HepG2 (cell line): Measurements from ENCODE around the gene CTNNA2. TPM values are rescaled to one million over a fixed set of nuclear protein-coding genes. Genes with fewer than 3 reads are reported as not detected.

Experiments used
- ATAC-seq: fragments of 200-7000 bp; cut with Tn5 transposase; 3 replicates; pipeline ENCODE4 v1.9.1; 2020; ENCODE audit warnings: mild to moderate bottlenecking, moderate library complexity
- BruUV-seq: library from RNA; stranded (reverse); fragments of 400-500 nt; replicated peaks from 2 replicates; lab custom pipeline; 2021; lab: Mats Ljungman, UMichigan
- CTCF ChIA-PET: fragments of 300-600 bp; formaldehyde crosslinking; extraction: SDS; loops from one replicate; lab custom pipeline; 2021; ENCODE audit warnings: low total read pairs, inconsistent platforms, low intra/inter-chr PET ratio; lab: Yijun Ruan, JAX
- POLR2A ChIA-PET: fragments of 350-600 bp; sonication (Branson Sonifier 250); formaldehyde crosslinking; loops from one replicate; lab custom pipeline; 2020; ENCODE audit warnings: antibody characterized with exemption, inconsistent platforms; lab: Yijun Ruan, JAX
- DNase-seq: peaks from one replicate; pipeline ENCODE4 v3.0.0-alpha.2; 2015; ENCODE audit warnings: low spot score
- FAIRE-seq: peaks from 3 replicates; lab custom pipeline; 2011; peaks lifted over from hg19 to GRCh38; lab: Jason Lieb, UNC
- H2AFZ ChIP-seq: one replicate; pipeline ENCODE4 v1.6.1; 2011; ENCODE audit warnings: low read length, inconsistent platforms
- H3K27ac ChIP-seq: fragments of 300-600 bp; 3 replicates; pipeline ENCODE4 v1.8.0; 2011; ENCODE audit warnings: mixed run types, mild to moderate bottlenecking, mixed read lengths, low read length, inconsistent platforms; ENCODE audit not compliant: insufficient read depth; ENCODE audit errors: extremely low read length
- H3K27me3 ChIP-seq, 2 experiments: fragments of 200-600 bp in 1 of 2; 2 replicates in 1 of 2; 3 replicates in 1 of 2; pipeline versions ENCODE4 v1.6.0 to v1.8.0; 2011; ENCODE audit warnings: low read length in 2 of 2, mild to moderate bottlenecking in 2 of 2, moderate library complexity in 2 of 2, inconsistent platforms in 1 of 2; ENCODE audit not compliant: insufficient read depth in 2 of 2, control insufficient read depth in 1 of 2
- H3K36me3 ChIP-seq, 2 experiments: fragments of 200-600 bp in 1 of 2; replicated peaks in 1 of 2; 2 replicates in 1 of 2; 3 replicates in 1 of 2; pipeline versions ENCODE4 v1.5.1 to v1.8.0; 2011; ENCODE audit warnings: low read length in 2 of 2, inconsistent platforms in 1 of 2; ENCODE audit not compliant: insufficient read depth in 2 of 2, control insufficient read depth in 1 of 2
- H3K4me1 ChIP-seq: 2 replicates; pipeline ENCODE4 v1.5.1; 2012; ENCODE audit warnings: low read length, inconsistent platforms; ENCODE audit not compliant: insufficient read depth
- H3K4me2 ChIP-seq: 2 replicates; pipeline ENCODE4 v1.6.0; 2011; ENCODE audit warnings: low read depth, low read length, inconsistent platforms
- H3K4me3 ChIP-seq, 3 experiments: fragments of 200-600 bp in 1 of 3; sonication (generic), shearing (Covaris generic) in 1 of 3; replicated peaks in 1 of 3; 2 replicates each; pipeline ENCODE4 v1.5.1; 2011 to 2016; ENCODE audit warnings: low read length in 3 of 3, inconsistent platforms in 2 of 3, low read depth in 2 of 3, mild to moderate bottlenecking in 2 of 3, control low read depth in 1 of 3, mixed read lengths in 1 of 3; ENCODE audit not compliant: insufficient read depth in 1 of 3
- H3K79me2 ChIP-seq: one replicate; pipeline ENCODE4 v1.6.1; 2011; ENCODE audit warnings: low read length, inconsistent platforms; ENCODE audit not compliant: insufficient read depth
- H3K9ac ChIP-seq: 2 replicates; pipeline ENCODE4 v1.6.0; 2011; ENCODE audit warnings: mild to moderate bottlenecking, low read depth, low read length, inconsistent platforms; ENCODE audit not compliant: insufficient read depth
- H3K9me3 ChIP-seq: 2 replicates; pipeline ENCODE4 v1.5.1; 2012; ENCODE audit warnings: mild to moderate bottlenecking, low read length
- H4K20me1 ChIP-seq: 2 replicates; pipeline ENCODE4 v1.6.0; 2011; ENCODE audit warnings: inconsistent platforms, mild to moderate bottlenecking, low read length, moderate library complexity; ENCODE audit not compliant: insufficient read depth
- BRCA1 ChIP-seq: sonication (generic); formaldehyde crosslinking; IDR thresholded peaks from 2 replicates; pipeline ENCODE4 v1.4.0; 2020; ENCODE audit warnings: missing genetic modification reagents
- EP300 ChIP-seq, 3 experiments: sonication (generic) in 1 of 3; formaldehyde crosslinking in 1 of 3; IDR thresholded peaks; 2 replicates each; pipeline versions ENCODE4 v1.5.1 to v1.6.1; 2011 to 2020; ENCODE audit warnings: low read depth in 2 of 3, low read length in 2 of 3, borderline replicate concordance in 1 of 3, improper control_type of control experiment in 1 of 3, mild to moderate bottlenecking in 1 of 3, missing genetic modification reagents in 1 of 3, moderate library complexity in 1 of 3
- NFYC ChIP-seq: IDR thresholded peaks from 2 replicates; pipeline ENCODE4 v1.6.1; 2016; ENCODE audit warnings: missing genetic modification reagents, missing compliant biosample characterization
- REPIN1 ChIP-seq: sonication (generic); formaldehyde crosslinking; IDR thresholded peaks from 2 replicates; pipeline ENCODE4 v1.8.0; 2022; ENCODE audit warnings: missing genetic modification reagents, low read depth, mild to moderate bottlenecking, borderline replicate concordance
- ZMYM4 ChIP-seq: sonication (generic); formaldehyde crosslinking; IDR thresholded peaks from 2 replicates; pipeline ENCODE4 v1.8.1; 2023; ENCODE audit warnings: mild to moderate bottlenecking, missing genetic modification reagents
- ZNF124 ChIP-seq: sonication (generic); formaldehyde crosslinking; IDR thresholded peaks from 2 replicates; pipeline ENCODE4 v1.4.0; 2020; ENCODE audit warnings: missing genetic modification reagents
- ZNF224 ChIP-seq: sonication (generic); formaldehyde crosslinking; IDR thresholded peaks from 2 replicates; pipeline ENCODE4 v1.5.0; 2020; ENCODE audit warnings: mild to moderate bottlenecking, missing genetic modification reagents
- in situ Hi-C: cut with HindIII; loops from 2 replicates; pipeline ENCODE4 v1.10.0; 2017; ENCODE audit warnings: low pct_unique_long_range_greater_than_20kb; ENCODE audit not compliant: extremely low pct_ligation_motif_present
- intact Hi-C: fragments of 100-400 bp; cut with micrococcal nuclease; formaldehyde crosslinking; loops from one replicate; pipeline ENCODE4 v1.10.0; 2022; ENCODE audit not compliant: unreplicated experiment
- polyA plus RNA-seq, 8 experiments: library from polyadenylated mRNA; depleted of rRNA in 3 of 8; stranded (reverse) in 7 of 8; unstranded in 1 of 8; fragments of >200 nt; fragmentation: Illumina TruSeq in 4 of 8; extraction: Trizol in 4 of 8; gene quantifications; 2 replicates each; pipeline versions ENCODE4 v1.2.1 to v1.2.3, GENCODE V29; 2011 to 2016; ENCODE audit warnings: low read depth in 4 of 8, missing spikeins in 1 of 8, mixed read lengths in 1 of 8; ENCODE audit not compliant: insufficient read depth in 1 of 8
- total RNA-seq, 5 experiments: library from RNA; depleted of rRNA; stranded (reverse); fragments of >200 nt; fragmentation: Illumina TruSeq; extraction: Trizol; gene quantifications; 2 replicates each; pipeline ENCODE4 v1.2.3, GENCODE V29; 2016; ENCODE audit warnings: low read depth in 1 of 5
- TF ChIP-seq, protein P1 (sequence below): sonication (generic); formaldehyde crosslinking; IDR thresholded peaks from 2 replicates; pipeline ENCODE4 v1.4.0; 2020; ENCODE audit warnings: mild to moderate bottlenecking, missing genetic modification reagents
- TF ChIP-seq, protein P2 (sequence below): sonication (generic); formaldehyde crosslinking; IDR thresholded peaks from 2 replicates; pipeline ENCODE4 v1.9.0; 2021; ENCODE audit warnings: missing genetic modification reagents, mild to moderate bottlenecking, borderline replicate concordance

Gene CTNNA2
- total and polyA plus RNA-seq, 2 of the 13 experiments (the other 11 are each of a cell fraction or from before 2014, with no cell fraction given), result not detected

GRCh38 chr2:80642465-80642864 lies 1129.6 kb downstream of the CTNNA2 start (continued):
- TF ChIP-seq ZMYM4 (CRISPR knock-in tag) (no peak), REPIN1 (CRISPR knock-in tag) (no peak), NFYC (CRISPR knock-in tag) (no peak), ZNF224 (CRISPR knock-in tag) (no peak), EP300 (IDR thresholded peaks at IDR 0.05; ENCODE audit: low read depth in 2 of 2, low read length in 2 of 2) (no peak), EP300 (CRISPR knock-in tag; IDR thresholded peaks at IDR 0.05; ENCODE audit: borderline replicate concordance) (no peak), ZNF124 (CRISPR knock-in tag) (no peak)
- TF ChIP-seq, protein P1, sequence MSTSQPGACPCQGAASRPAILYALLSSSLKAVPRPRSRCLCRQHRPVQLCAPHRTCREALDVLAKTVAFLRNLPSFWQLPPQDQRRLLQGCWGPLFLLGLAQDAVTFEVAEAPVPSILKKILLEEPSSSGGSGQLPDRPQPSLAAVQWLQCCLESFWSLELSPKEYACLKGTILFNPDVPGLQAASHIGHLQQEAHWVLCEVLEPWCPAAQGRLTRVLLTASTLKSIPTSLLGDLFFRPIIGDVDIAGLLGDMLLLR (CRISPR knock-in tag), result no peak

DNA sequence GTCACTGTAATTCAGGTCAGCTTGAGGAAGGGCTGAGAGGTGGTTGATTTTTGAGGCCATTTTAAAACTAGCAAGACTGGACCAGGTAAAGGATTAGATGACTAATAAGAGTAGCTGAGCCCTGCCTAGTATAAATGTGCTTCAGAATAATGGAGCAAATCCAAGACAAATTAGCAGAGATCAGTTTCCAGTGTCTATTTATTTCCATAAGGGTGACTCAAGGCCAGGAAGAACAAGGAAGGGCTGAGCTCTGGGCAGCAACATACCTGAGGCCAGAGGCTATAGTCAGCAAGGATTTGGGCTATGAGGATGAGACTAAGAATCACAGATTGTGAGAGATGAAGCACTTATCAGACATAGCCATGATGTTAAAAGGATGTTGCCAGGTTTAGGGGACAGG lies 1130.7 kb downstream of the CTNNA2 start:
- H4K20me1 ChIP-seq, result no peaks in the 10 kb centered on the region
- CTCF ChIA-PET, result no interaction called here
- intact Hi-C loops, result no loop called here
- no peaks in the 10 kb centered on the region for H3K27me3 ChIP-seq
- BruUV-seq, result no TSS peak
- TF ChIP-seq, protein P2, sequence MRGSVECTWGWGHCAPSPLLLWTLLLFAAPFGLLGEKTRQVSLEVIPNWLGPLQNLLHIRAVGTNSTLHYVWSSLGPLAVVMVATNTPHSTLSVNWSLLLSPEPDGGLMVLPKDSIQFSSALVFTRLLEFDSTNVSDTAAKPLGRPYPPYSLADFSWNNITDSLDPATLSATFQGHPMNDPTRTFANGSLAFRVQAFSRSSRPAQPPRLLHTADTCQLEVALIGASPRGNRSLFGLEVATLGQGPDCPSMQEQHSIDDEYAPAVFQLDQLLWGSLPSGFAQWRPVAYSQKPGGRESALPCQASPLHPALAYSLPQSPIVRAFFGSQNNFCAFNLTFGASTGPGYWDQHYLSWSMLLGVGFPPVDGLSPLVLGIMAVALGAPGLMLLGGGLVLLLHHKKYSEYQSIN, result no peak
- TF ChIP-seq BRCA1 (CRISPR knock-in tag), result no peak
- no peaks in the 10 kb centered on the region for H3K4me1 ChIP-seq
- no peaks in the 10 kb centered on the region for H3K36me3 ChIP-seq
- POLR2A ChIA-PET, result no interaction called here
- H3K79me2 ChIP-seq, result no peaks in the 10 kb centered on the region
- H2AFZ ChIP-seq, result no peak overlapping the region
- peaks cover 98% of the 10 kb centered on the region for H3K9me3 ChIP-seq
- no peak overlapping the region for H3K4me2 ChIP-seq
- in situ Hi-C loops, result no loop called here
- FAIRE-seq (no peak), DNase-seq (no peak), ATAC-seq (no peak)
- no peak overlapping the region for H3K27ac ChIP-seq
- H3K4me3 ChIP-seq, result no peak overlapping the region
- no peak overlapping the region for H3K9ac ChIP-seq
